Fibroblast of lung (primary cell): ENCODE measurements around the gene CCL25.
"Not testable (repeated sequence)": the region's sequence is repeated elsewhere in the genome, so short reads cannot be mapped to it uniquely, and the experiment has no call there.

ENCODE experiments used
- EZH2 ChIP-seq: IDR thresholded peaks from 2 replicates; pipeline ENCODE4 v1.5.1; 2012; ENCODE audit warnings: low read length, control low read depth, mild to moderate bottlenecking; ENCODE audit errors: missing control alignments
- TF ChIP-seq, protein P1 (sequence below), 2 donors: IDR thresholded peaks in 1 of 2; conservative IDR thresholded peaks in 1 of 2; 1 replicate in 1 of 2; 2 replicates in 1 of 2; pipeline ENCODE4 v1.5.1; 2011 to 2012; ENCODE audit warnings: low read length in 2 of 2, control low read depth in 1 of 2, inconsistent platforms in 1 of 2, low read depth in 1 of 2, mild to moderate bottlenecking in 1 of 2

DNA sequence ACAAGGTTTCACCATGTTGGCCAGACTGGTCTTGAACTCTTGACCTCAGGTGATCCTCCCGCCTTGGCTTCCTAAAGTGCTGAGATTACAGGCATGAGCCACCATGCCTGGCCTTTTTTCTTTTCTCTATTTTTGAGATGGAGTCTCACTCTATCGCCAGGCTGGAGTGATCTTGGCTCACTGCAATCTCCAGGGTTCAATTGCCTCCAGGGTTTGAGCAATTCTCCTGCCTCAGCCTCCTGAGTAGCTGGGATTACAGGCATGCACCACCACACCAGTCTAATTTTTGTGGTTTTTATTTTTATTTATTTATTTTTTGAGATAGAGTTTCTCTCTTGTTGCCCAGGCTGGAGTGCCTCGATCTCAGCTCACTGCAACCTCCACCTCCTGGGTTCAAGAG lies 28.3 kb upstream of the CCL25 start:
- TF ChIP-seq, protein P1, sequence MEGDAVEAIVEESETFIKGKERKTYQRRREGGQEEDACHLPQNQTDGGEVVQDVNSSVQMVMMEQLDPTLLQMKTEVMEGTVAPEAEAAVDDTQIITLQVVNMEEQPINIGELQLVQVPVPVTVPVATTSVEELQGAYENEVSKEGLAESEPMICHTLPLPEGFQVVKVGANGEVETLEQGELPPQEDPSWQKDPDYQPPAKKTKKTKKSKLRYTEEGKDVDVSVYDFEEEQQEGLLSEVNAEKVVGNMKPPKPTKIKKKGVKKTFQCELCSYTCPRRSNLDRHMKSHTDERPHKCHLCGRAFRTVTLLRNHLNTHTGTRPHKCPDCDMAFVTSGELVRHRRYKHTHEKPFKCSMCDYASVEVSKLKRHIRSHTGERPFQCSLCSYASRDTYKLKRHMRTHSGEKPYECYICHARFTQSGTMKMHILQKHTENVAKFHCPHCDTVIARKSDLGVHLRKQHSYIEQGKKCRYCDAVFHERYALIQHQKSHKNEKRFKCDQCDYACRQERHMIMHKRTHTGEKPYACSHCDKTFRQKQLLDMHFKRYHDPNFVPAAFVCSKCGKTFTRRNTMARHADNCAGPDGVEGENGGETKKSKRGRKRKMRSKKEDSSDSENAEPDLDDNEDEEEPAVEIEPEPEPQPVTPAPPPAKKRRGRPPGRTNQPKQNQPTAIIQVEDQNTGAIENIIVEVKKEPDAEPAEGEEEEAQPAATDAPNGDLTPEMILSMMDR (conservative IDR thresholded peaks at IDR 0.05 in 1 of 2, IDR thresholded peaks at IDR 0.05 in 1 of 2; ENCODE audit: low read depth in 1 of 2, low read length in 2 of 2), result not testable (repeated sequence)
- TF ChIP-seq EZH2, result not testable (repeated sequence)
